HG02798 (cell line): ENCODE data around the gene TTC38.
"Not testable (repeated sequence)": the region's sequence is repeated elsewhere in the genome, so short reads cannot be mapped to it uniquely, and the experiment has no call there.

Experiments
- ATAC-seq: cut with Tn5 transposase; IDR thresholded peaks from one replicate; pipeline ENCODE4 v1.9.1; 2021; ENCODE audit warnings: mild to moderate bottlenecking; ENCODE audit not compliant: unreplicated experiment, poor library complexity

The TTC38 gene

DNA sequence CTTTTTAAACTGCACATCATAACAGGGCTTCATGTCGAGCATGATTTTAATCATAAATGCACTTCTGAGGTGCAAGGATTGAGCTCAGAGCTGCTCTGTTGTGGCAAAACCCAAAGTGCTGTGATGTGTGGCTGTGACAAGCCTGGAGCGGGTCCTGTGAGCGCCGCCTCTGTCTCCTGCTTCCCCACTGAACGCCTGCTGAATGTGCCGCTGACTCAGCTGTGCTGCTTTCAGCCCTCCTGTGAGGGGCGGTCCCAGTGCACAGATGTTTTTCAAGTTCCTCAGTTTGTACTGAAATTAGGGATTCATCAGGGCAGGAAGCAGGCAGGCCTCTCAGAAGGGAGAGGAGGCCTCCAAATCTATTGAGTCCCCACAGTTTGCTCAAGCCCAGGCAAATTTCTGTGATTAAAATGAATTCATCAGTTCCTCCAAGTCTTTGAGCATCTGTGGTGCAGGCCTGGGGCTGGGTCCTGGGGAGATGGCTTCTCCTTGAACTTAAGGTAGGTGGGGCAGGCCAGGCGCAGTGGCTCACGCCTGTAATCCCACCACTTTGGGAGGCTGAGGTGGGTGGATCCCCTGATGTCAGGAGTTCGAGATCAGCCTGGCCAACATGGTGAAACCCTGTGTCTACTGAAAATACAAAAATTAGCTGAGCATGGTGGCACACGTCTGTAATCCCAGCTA lies 25.9 kb downstream of the TTC38 start:
- ATAC-seq: no peak

DNA sequence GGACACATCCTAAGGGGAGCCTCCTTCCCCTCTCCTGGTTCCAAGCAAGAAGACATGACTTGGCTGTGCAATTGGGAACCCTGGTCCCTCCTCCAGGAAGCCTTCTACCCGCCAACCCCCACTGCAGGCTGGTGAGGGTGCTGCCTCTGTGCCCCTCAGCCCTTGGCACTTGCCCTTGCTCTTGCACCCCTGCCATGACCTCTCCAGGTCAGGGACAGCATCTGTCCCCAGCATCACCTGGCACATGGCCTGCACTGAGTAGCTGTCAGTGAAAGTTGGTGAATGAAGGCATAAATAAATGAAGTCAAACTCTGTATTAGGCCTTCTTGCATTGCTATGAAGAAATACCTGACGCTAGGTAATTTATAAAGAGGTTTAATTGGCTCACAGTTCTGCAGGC lies 27.0 kb downstream of the TTC38 start:
- no peak for ATAC-seq

DNA sequence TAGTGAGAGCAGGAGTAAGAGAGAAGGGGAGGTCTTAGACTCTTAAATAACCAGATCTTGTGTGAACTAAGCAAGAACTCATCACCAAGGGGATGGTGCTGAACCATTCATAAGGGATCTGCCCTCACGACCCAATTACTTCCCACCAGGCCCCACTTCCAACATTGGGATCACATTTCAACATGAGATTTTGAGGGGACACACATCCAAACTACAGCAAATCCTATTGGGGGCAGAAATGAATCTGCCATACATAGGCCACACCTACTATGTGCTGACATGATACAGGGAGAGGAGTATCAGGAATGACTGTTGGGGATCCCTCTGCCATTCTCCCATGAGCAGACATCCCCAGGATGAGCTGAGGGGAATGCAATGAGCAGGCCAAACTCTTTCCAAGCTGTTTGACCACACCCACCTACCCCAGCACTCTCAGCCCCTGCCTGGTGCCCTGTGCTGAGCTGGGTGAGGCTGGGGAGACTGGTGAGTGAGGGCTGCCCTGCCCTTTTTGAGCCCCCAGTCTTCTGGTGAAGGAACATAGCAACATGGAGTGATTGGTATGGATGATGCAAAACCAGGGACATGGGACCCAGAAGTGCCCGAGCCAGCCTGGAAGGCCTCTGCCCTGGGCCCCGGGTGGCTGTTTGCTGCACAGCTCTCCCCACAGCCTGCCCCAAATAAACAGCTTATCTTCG lies 27.6 kb downstream of the TTC38 start:
- ATAC-seq: no peak

DNA sequence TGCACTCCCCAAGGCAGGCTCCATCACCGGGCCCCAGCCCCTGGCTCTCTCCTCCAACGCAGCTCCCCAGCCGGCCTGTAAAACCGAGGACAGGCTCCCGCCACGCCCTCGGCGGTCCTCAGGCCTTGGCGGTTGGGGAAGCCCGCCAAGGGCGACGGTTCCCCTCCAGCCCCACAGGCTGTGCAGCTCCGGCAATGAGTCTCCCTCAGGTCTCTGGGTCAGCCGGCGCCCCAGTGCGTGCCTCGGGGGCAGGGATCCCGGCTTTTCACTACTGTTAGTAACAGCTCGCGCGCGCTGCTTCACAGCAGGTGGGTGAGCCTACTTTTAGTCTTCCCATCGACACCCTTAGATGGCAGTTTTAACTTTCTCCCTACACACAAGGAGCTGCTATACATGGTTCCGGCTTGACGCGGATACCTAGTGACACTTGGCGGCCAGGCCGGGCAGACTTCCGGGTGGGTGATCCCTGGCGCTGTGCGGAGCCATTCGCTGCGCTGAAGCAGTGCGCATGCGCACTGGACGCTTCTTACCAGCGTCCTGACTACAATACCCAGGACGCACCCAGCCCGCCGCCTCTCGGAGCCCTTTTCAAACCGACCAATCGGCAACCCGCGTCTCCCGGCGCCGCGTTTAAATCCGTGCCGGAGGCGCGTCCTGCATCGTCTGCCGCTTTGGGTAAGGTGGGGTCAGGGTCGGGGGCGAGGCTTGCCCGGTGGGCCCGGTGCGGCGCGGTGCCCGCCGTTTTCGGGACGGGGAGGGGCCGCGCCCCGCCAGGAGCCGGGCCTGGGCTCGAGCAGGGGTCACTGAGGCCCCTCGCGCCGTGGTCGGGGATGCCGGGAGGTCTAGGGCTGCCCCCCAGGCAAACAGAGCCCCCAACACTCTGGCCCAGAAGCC lies 28.7 kb downstream of the TTC38 start, which contains the start of gene GTSE1:
Gene GTSE1, plus strand, starts transcription at position 614 of the 894 bp plus-strand sequence. CDS start 531 bp downstream, outside the sequence.
- ATAC-seq: peak; percentile 96

DNA sequence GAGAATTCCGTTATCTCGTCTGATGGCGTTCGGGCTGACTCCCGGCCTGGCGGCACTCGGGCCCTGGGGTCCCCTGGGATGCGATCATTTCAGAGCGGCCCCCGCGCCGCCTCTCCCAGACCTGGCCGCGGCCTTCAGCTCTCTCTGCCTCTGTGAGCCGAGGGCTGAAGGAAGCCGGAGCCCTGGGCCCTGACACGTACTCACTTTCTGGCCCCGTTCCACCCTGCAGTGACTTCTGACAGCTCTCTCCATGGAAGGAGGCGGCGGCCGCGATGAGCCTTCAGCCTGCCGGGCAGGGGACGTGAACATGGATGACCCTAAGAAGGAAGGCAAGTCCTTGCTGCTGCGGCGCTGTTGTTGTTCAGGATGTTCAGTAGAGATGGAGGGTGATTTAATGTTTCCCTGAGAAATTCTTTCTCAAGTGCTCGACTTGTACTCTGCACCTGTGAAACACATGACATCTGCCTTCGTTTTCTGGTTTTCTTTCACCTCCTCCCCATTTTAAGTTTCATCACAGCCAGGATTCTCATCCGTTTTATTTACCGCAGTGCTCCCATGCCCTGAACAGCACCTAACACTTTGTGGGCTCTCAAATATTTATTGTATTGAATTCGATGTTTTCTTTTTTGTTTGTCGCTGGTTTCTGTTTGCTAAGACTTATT lies 29.5 kb downstream of the TTC38 start:
- peak; percentile 7 for ATAC-seq

DNA sequence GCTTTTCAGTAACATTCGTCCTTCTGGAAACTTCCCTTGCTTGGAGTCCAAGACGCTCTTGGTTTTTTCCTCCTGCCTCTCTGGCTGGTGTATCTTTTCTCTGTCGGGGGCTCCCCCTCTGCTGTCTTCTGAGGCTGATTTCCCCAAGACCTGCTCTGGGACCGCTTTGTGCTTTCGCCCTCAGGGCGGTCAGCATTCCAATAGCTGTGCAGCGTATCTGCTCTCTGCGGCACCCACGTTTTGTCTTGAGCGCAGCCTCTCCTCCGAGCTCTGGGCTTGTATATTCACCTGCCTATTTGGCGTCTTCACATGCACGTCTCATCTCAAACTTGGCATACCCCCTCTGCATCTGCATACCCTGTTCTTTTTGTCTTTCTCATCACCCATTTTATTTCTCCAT lies 31.3 kb downstream of the TTC38 start:
- no peak for ATAC-seq

DNA sequence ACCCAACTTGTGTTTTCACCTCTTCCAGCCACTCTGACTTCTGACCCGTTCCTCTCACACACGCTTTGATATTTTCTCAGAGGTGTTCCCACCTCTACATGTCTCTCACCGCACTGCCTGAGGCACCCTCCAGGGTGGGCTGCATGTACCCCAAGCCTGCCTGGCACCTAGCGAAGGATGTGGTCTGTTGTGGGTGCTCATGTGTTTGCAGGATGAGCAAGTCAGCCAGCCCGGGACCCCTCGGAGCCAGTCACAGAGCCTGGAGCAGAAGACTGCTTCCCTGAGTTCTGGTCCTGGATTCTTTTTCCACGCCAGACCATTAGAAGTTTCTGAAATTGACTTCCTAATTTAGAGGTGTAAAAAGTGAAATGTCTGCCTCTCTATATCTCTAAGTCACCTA lies 32.7 kb downstream of the TTC38 start:
- no peak for ATAC-seq

DNA sequence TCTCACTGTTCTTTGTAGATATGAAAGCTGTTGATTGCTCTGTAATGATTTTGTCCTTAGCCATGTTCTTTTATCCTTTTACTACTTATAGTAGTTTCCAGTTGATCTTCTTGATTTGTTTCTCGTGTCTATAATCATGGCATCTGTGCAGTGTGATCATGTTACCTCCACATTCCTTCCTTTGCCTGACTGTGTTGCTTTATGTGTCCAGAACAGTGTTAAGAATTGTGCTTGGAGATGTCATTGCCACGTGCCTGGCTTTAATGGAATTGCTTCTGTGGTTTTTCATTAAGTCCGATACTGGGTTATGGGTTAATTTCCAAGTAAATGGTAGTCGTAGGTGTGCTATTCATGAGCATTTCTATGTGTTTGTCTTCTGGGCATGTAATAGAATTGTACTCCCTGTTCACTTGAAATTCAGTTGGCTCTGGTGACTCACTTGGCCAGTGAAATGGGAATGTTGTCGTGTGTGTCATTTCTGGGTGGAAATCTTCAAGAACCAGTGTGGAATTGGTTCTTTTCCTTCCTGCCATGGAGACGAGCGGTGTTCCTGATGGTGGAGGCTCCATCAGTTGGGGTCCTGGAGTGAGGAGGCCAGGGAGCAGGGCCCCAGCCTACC lies 35.6 kb downstream of the TTC38 start:
- ATAC-seq: no peak

DNA sequence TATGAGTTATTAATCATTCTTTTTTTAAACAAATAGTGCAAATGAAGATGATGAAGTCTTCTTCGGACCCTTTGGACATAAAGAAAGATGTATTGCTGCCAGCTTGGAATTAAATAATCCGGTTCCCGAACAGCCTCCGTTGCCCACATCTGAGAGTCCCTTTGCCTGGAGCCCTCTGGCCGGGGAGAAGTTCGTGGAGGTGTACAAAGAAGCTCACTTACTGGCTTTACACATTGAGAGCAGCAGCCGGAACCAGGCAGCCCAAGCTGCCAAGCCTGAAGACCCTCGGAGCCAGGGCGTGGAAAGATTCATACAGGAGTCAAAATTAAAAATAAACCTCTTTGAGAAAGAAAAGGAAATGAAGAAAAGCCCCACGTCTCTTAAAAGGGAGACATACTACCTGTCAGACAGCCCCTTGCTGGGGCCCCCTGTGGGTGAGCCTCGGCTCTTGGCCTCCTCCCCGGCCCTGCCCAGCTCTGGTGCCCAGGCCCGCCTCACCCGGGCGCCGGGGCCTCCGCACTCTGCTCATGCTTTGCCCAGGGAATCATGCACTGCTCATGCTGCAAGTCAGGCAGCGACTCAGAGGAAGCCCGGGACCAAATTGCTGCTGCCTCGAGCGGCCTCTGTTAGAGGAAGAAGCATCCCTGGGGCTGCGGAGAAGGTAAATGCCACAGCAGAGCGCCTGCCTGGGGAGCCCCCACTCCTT lies 40.6 kb downstream of the TTC38 start:
- ATAC-seq: no peak

DNA sequence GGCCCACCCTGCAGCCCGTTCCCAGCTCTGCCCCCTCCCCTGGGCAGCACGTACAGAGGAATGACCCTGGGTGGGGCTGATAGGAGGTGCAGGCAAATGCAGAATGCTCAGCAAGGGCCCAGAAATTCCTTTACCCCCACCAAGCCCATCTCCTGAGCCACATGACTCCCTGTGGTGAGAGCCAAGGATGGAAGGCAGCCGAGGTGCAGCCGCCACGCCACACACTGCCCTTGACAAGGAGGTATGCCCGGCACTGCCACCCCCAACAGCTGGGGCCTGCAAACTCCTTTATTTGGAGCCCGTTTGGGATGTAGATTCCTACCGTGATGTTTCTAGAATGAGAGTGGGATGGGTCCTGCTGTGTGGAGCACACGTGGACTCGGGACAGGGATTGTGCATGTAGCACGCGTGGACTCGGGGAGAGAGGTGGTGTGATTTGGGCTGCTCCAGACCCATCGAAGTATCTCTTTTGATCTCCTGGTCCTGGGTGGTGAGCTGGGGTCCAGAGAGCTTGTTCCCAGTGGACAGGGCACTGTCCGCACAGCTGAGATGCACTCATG lies 41.8 kb downstream of the TTC38 start:
- no peak for ATAC-seq

DNA sequence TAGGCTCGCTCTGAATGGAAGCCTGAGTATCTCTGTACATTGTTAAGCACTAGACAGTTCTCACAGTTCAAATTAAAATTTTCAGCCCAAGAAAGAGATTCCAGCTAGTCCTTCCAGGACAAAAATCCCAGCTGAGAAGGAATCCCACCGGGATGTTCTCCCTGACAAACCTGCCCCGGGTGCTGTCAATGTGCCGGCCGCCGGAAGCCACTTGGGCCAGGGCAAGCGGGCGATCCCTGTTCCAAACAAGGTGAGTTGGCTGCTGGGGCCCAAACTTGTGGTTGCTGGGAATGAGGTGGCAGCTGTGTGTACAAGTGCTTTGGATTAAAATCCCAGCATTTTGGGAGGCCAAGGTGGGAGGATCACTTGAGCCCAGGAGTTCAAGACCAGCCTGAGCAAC lies 44.2 kb downstream of the TTC38 start:
- no peak for ATAC-seq

DNA sequence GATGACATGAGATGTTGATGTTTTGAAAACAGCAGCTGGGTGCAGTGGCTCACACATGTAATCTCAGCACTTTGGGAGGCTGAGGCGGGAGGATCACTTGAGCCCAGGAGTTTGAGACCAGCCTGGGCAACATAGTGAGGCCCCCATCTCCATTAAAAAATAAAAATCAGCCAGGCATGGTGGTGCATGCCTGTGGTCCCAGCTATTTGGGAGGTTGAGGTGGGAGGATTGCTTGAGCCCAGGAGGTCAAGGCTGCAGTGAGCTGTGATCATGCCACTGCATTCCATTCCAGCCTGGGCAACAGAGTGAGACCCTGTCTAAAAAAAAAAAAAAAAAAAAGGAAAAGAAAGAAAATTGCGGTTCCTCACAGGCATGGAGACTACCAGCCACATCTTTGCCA lies 45.0 kb downstream of the TTC38 start:
- ATAC-seq: not testable (repeated sequence)

DNA sequence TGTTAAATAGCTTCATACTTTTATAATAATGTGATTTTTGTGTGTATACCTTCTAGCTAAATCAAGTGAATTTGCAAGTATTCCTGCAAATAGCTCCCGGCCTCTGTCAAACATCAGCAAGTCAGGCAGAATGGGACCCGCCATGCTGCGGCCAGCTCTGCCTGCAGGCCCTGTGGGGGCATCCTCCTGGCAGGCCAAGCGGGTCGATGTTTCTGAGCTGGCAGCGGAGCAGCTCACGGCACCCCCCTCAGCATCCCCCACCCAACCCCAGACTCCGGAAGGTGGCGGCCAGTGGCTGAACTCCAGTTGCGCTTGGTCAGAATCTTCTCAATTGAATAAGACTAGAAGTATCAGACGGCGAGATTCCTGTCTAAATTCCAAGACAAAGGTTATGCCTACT lies 48.2 kb downstream of the TTC38 start:
- no peak for ATAC-seq

DNA sequence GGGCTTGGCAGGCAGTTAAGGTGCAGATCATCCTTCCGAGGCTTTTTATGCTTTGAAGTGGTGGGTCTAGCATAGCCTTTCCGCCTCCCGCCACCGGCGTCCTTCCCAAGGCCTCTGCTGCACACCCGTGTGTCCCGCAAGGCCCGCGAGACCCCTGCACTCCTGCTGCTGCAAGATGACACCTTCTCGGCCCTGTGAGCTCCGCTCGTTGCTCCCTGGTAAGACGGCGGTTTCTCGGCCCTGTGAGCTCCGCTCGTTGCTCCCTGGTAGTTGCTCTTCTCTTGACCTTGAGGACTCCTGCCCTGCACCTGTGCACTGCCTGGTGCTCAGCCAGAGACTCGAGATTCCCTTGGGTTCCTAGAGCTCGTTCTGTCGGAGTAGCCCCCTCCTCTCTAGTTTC lies 49.8 kb downstream of the TTC38 start:
- no peak for ATAC-seq

DNA sequence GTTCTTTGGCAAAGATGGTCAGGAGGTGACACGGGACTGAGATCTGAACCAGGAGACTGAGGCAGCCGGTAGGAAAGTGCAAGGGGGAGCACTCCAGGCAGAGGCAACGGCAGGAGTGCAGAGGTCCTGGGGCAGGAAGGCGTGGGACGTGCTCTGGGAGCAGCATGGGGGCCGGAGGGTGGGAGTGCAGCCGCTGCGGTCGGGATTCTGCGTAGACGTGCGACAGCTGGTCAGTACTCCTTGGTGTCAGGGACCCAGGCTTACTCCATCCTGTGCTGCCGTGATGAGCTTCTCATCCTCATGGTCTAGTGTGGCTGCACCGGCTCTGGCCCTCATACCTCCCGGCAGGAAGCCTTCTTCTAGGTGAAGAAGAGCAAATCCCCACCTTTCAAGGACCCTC lies 50.8 kb downstream of the TTC38 start:
- no peak for ATAC-seq

DNA sequence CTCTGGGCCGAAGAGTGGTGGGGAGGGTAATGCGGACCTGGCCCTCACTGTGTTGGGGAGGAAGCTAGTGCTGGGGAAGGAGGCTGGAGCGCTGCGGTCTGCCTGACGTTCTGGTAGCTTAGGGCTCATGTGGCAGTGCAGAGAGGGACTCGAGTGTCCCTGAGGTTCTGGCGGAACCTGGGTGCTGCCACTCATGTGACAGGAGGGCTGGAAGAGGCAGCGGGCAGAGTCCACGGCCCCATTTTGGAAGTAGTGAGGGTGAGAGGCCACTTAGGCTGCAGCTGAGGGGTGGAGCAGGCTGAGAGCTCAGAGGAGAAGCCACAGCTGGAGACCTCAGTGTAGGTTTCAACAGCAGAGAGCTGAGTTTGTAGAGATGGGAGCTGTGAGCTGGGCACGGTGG lies 51.5 kb downstream of the TTC38 start:
- ATAC-seq: no peak

DNA sequence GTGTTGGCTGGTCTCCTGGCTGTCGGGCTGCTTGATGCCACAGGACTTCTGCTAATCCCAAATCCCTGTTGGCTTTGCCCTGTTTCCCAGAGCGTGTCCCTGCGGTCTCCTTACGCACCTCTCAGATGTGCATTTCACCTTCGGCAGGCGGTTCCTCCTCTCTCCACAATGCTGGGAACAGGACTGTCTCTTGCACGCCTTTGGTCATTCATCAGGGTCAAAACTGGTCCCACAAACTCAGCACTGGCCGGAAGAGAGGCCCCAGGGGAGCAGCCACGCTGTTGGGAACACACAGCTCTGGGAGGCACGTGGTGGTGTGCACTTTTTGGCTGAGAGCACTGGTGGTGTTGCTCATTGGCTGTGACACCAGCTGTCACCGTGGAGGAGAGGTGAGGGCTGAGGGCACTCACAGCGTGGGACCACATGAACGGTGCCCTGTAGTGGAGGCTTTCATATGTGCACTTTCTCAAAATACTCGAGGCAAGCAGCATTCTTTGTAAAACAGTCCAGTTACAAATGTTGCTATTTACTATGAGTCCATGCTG lies 52.4 kb downstream of the TTC38 start:
- no peak for ATAC-seq

DNA sequence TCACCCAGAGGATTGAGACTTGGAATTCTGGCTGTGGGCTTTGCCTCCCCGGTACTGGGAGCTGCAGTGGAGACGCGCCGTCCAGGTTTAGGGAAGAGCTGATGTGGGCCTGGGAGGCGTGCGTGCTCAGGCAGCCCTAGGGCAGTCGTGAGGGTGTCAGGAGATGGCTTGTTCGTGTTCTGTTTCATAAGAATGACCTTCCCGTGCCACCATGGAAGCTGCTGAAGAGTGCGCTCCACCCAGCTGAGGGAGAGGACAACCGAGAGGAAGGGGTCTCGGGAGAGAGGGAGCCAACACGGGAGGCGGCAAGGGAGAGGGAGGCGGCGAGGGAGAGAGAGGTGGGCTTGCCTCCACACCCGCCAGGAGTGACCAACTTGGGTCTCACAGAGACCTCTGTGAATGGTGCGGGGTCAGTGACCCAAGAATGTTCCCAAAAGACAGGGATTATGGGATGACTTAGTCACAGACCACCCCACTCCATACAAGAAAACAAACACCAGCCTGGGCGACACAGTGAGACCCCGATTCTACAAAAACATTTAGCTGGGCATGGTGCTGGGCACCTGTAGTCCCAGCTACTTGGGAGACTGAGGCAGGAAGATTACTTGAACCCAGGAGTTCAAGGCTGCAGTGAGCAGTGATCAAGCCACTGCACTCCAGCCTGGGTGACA lies 53.0 kb downstream of the TTC38 start:
- no peak for ATAC-seq
